Ishikawa (cell line): Measurements from ENCODE around the gene GEMIN5.

ENCODE experiments used
- CEBPB ChIP-seq: IDR thresholded peaks from 2 replicates; pipeline ENCODE4 v1.6.1; 2012
- CREB1 ChIP-seq: IDR thresholded peaks from 2 replicates; pipeline ENCODE4 v1.6.1; 2012; ENCODE audit warnings: low read depth
- EP300 ChIP-seq: IDR thresholded peaks from 2 replicates; pipeline ENCODE4 v1.6.1; 2012; ENCODE audit warnings: borderline replicate concordance
- NFIC ChIP-seq: IDR thresholded peaks from 2 replicates; pipeline ENCODE4 v1.6.1; 2012
- RAD21 ChIP-seq: IDR thresholded peaks from 2 replicates; pipeline ENCODE4 v1.6.1; 2012; ENCODE audit warnings: low read depth
- REST ChIP-seq: IDR thresholded peaks from 2 replicates; pipeline ENCODE4 v1.6.1; 2012; ENCODE audit warnings: low read depth, mild to moderate bottlenecking
- YY1 ChIP-seq: IDR thresholded peaks from 2 replicates; pipeline ENCODE4 v1.6.1; 2012; ENCODE audit warnings: low read depth
- TF ChIP-seq, protein P1 (sequence below): IDR thresholded peaks from 2 replicates; pipeline ENCODE4 v1.6.1; 2012

DNA sequence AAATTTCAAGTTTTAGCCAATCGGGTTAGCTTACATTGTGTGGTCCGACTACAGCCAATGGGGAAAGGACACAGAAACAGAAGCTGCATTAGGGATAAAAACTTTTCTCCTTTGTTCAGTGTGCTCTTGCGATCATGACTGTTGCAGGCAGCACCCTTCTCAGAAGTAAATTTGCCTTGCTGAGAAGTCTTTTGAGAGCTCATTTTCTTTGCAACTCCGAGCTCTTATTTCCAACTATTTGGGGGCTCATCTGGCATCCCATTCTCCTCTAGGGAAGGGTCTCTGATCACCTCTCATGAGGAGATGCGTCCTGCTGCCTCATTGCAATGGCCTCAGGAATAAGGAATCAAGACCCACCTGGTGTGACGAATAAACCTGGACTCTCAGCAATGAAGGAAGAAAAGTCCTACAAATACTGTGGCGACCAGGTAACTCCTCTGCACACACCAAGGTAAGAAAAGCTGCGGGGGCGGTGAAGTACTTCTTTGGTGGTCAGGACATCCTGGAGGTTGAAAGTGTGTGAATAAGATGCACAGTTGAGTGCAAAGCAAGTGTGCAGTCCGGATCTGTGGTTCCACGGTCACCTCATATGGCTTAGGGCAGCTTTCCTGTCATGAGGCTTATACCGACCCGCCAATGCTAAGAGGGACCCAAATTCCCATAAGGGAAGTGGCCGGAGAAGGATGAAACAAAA lies 59.2 kb downstream of the GEMIN5 start:
- TF ChIP-seq CEBPB (no peak), CREB1 (no peak), YY1 (no peak), NFIC (no peak), REST (no peak), EP300 (no peak), RAD21 (no peak)
- TF ChIP-seq, protein P1, sequence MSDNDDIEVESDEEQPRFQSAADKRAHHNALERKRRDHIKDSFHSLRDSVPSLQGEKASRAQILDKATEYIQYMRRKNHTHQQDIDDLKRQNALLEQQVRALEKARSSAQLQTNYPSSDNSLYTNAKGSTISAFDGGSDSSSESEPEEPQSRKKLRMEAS, result no peak
